Upper lobe of left lung (tissue), 6 donors: ENCODE measurements around the gene BMP6. TPM values are rescaled to one million over a fixed set of nuclear protein-coding genes. Genes with fewer than 3 reads are reported as not detected.
A peak's percentile ranks its signal among the peaks of the same experiment; 100 is the strongest.

Experiments
- ATAC-seq, 2 donors: fragments of 200-7000 bp; cut with Tn5 transposase; one replicate each; pipeline ENCODE4 v1.9.1; 2022; ENCODE audit warnings: mild to moderate bottlenecking in 2 of 2, moderate library complexity in 2 of 2; ENCODE audit not compliant: low FRiP score in 2 of 2
- DNase-seq, 2 donors: peaks; one replicate each; pipeline ENCODE4 v3.0.0-alpha.2; 2019 to 2020
- H3K27ac ChIP-seq, 4 donors: fragments of 200-600 bp; sonication (generic); one replicate each; pipeline ENCODE4 v1.5.1; 2016 to 2019
- H3K27me3 ChIP-seq, 4 donors: fragments of 200-600 bp; sonication (generic); one replicate each; pipeline ENCODE4 v1.5.1; 2017 to 2019
- H3K36me3 ChIP-seq, 4 donors: fragments of 200-600 bp; sonication (generic); one replicate each; pipeline ENCODE4 v1.5.1; 2016 to 2019
- H3K4me1 ChIP-seq, 4 donors: fragments of 200-600 bp; sonication (generic); one replicate each; pipeline ENCODE4 v1.5.1; 2018 to 2019
- H3K4me3 ChIP-seq, 4 donors: fragments of 200-600 bp; sonication (generic); one replicate each; pipeline ENCODE4 v1.5.1; 2017 to 2019; ENCODE audit warnings: mild to moderate bottlenecking in 2 of 4, moderate library complexity in 1 of 4
- H3K9me3 ChIP-seq, 4 donors: fragments of 200-600 bp; sonication (generic); one replicate each; pipeline ENCODE4 v1.5.1; 2018 to 2019
- CTCF ChIP-seq, 6 experiments: fragments of 450-650 bp in 4 of 6; fragments of 200-600 bp in 2 of 6; sonication (generic) in 2 of 6; IDR thresholded peaks; one replicate each; pipeline ENCODE4 v1.5.1; 2016 to 2019; ENCODE audit warnings: antibody characterized with exemption in 6 of 6
- EP300 ChIP-seq, 4 donors: sonication (generic); formaldehyde crosslinking; IDR thresholded peaks; one replicate each; pipeline ENCODE4 v1.5.1; 2017; ENCODE audit warnings: antibody characterized with exemption in 4 of 4, control low read depth in 2 of 4
- POLR2A ChIP-seq, 4 donors: fragments of 450-650 bp; IDR thresholded peaks; one replicate each; pipeline ENCODE4 v1.5.1; 2016 to 2017; ENCODE audit warnings: antibody characterized with exemption in 4 of 4, mild to moderate bottlenecking in 2 of 4
- POLR2AphosphoS5 ChIP-seq, 2 donors: sonication (generic); formaldehyde crosslinking; IDR thresholded peaks; one replicate each; pipeline ENCODE4 v1.5.1; 2017; ENCODE audit warnings: antibody characterized with exemption in 2 of 2
- WGBS, 2 donors: methylation state at CpG; one replicate each; pipeline ENCODE4 v1.1.5; 2017 to 2018; 5-methylcytosine and 5-hydroxymethylcytosine counted together
- total RNA-seq, 6 donors: library from RNA; depleted of rRNA in 4 of 6; stranded (reverse); fragments of >200 nt in 4 of 6; gene quantifications; one replicate each; pipeline versions ENCODE4 v1.1.0 to v1.2.1, GENCODE V29; 2016 to 2021
- donor health status: DM: no; HTN: no; CAD: no; lungs with moderate emphysema.
- donor health status: DM: no; HTN: yes; CAD: no; lungs with severe emphysema.

Gene BMP6
- total RNA-seq, 6 donors from 2014 or later = 1.0 to 25.4 (median 5.2) TPM

GRCh38 chr6:7798751-7799150 lies 72.9 kb downstream of the BMP6 start:
- Histone ChIP-seq H3K27ac (no peak overlapping the region), H3K4me1 (no peaks in the 10 kb centered on the region), H3K9me3 (no peaks in the 10 kb centered on the region), H3K36me3 (no peaks in the 10 kb centered on the region), H3K27me3 (no peaks in the 10 kb centered on the region), H3K4me3 (no peak overlapping the region)
- TF ChIP-seq POLR2A (IDR thresholded peaks at IDR 0.05) (no peak), POLR2AphosphoS5 (IDR thresholded peaks at IDR 0.05) (no peak), EP300 (IDR thresholded peaks at IDR 0.05) (no peak)
- whole genome bisulfite sequencing, 2 donors = 84 to 86% methylated on average over 6 of the region's 6 CpGs
- DNase-seq (no peak), ATAC-seq (peak in 1 of 2 donors; percentile 48)

GRCh38 chr6:7802662-7803061 lies 76.8 kb downstream of the BMP6 start:
- no peak for DNase-seq
- no peak overlapping the region for H3K4me3 ChIP-seq
- H3K9me3 ChIP-seq = no peaks in the 10 kb centered on the region
- no peak for TF ChIP-seq POLR2A (IDR thresholded peaks at IDR 0.05)
- no peak for TF ChIP-seq EP300 (IDR thresholded peaks at IDR 0.05)
- no peak for TF ChIP-seq CTCF (IDR thresholded peaks at IDR 0.05)
- no peak for TF ChIP-seq POLR2AphosphoS5 (IDR thresholded peaks at IDR 0.05)
- H3K27ac ChIP-seq = no peak overlapping the region
- H3K4me1 ChIP-seq = no peaks in the 10 kb centered on the region
- H3K27me3 ChIP-seq = no peaks in the 10 kb centered on the region
- no peak for ATAC-seq
- H3K36me3 ChIP-seq = no peaks in the 10 kb centered on the region
- 98% methylated on average over 3 of the region's 3 CpGs for WGBS, 2 donors

GRCh38 chr6:7803214-7803613 lies 77.3 kb downstream of the BMP6 start:
- 81 to 87% methylated on average over 3 of the region's 3 CpGs for WGBS, 2 donors
- Histone ChIP-seq H3K4me1 (no peaks in the 10 kb centered on the region), H3K4me3 (no peak overlapping the region), H3K27ac (no peak overlapping the region), H3K9me3 (no peaks in the 10 kb centered on the region), H3K36me3 (no peaks in the 10 kb centered on the region), H3K27me3 (no peaks in the 10 kb centered on the region)
- DNase-seq (no peak), ATAC-seq (no peak)
- TF ChIP-seq POLR2A (IDR thresholded peaks at IDR 0.05) = no peak
- no peak for TF ChIP-seq EP300 (IDR thresholded peaks at IDR 0.05)
- no peak for TF ChIP-seq CTCF (IDR thresholded peaks at IDR 0.05)
- TF ChIP-seq POLR2AphosphoS5 (IDR thresholded peaks at IDR 0.05) = no peak

DNA sequence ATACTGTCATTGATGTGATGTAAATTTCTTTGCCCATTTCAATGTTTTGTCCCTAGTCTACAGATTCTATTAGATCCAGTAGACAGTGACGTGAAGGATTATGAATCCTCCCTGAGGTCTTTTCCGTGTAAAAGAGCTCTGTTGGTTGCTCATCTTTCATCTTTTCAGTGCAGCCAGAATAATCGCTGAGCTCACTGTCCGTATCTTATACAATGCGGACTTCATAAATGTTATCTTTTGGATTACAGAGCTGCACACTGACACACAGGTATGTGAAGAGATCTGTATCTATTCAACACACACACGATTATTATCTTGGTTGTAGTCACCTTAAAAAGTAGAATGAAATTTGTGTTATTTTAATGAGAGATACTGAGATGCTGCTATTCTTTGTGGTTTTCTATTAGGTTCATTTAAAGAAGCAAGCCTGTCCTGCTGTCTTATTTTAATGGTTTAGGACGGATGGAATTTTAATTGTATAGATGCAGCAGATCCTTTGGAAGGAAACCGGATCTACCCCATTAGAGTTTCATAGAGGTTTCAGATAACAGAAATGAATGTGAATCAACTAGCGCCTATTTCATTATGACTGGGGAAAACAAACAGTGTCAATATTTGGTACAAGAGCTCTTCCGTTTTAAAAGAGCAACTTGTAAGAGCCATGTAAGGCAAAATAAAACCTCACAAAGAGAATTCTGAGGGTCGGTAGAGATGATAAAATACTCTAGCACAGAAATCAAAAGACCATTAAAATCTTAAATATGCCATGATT lies 79.4 kb downstream of the BMP6 start:
- no peak for TF ChIP-seq POLR2AphosphoS5 (IDR thresholded peaks at IDR 0.05)
- TF ChIP-seq POLR2A (IDR thresholded peaks at IDR 0.05) = no peak
- TF ChIP-seq EP300 (IDR thresholded peaks at IDR 0.05) = no peak
- no peak for TF ChIP-seq CTCF (IDR thresholded peaks at IDR 0.05)
- no peak for ATAC-seq
- no peaks in the 10 kb centered on the region for H3K9me3 ChIP-seq

GRCh38 chr6:7805850-7806214 lies 79.9 kb downstream of the BMP6 start:
- TF ChIP-seq EP300 (IDR thresholded peaks at IDR 0.05) (no peak), POLR2A (IDR thresholded peaks at IDR 0.05) (no peak), CTCF (IDR thresholded peaks at IDR 0.05) (no peak)
- Histone ChIP-seq H3K27ac (no peak overlapping the region), H3K4me3 (no peak overlapping the region), H3K36me3 (no peaks in the 10 kb centered on the region), H3K4me1 (no peaks in the 10 kb centered on the region), H3K9me3 (no peaks in the 10 kb centered on the region), H3K27me3 (no peaks in the 10 kb centered on the region)
- DNase-seq = no peak
- WGBS, 2 donors = 12 to 19% methylated on average over 6 of the region's 6 CpGs
- ATAC-seq = no peak

More for the DNA sequence above, 79.4 kb downstream of the BMP6 start:
- Histone ChIP-seq H3K36me3 (no peaks in the 10 kb centered on the region), H3K27ac (no peak overlapping the region), H3K4me1 (no peaks in the 10 kb centered on the region), H3K4me3 (no peak overlapping the region), H3K27me3 (no peaks in the 10 kb centered on the region)
- DNase-seq = no peak
- 53 to 54% methylated on average over 11 of the region's 11 CpGs for WGBS, 2 donors
